K562 treated with DMSO at 1 percent for 12 hours (cell line): Measurements from ENCODE around the gene CDC27. TPM values are rescaled to one million over a fixed set of nuclear protein-coding genes. Genes with fewer than 3 reads are reported as not detected.

Source experiments
- total RNA-seq: library from RNA; unstranded; fragments of 300-600 nt; gene quantifications from 2 replicates; pipeline ENCODE4 v1.2.3, GENCODE V29; 2022; ENCODE audit not compliant: insufficient read depth

The CDC27 gene
- total RNA-seq, result 25.9 and 44.3 TPM in 2 replicates

GRCh38 chr17:47188876-47189731 is at the start of gene CDC27:
Gene CDC27, minus strand, starts transcription at chr17:47189295. Its CDS starts 123 bp downstream, at chr17:47189172.

GRCh38 chr17:47208744-47209488 is 19.8 kb upstream of the CDC27 start, which contains the start of gene MYL4:
Gene MYL4, plus strand, starts transcription at chr17:47209348. Its CDS starts 75 bp downstream, at chr17:47209423.

Other genes with a start within 250 kb of the CDC27 start
- not detected in 2 replicates for gene RPRML, start 210.0 kb downstream of the CDC27 start, total RNA-seq
- 98.2 and 122 TPM in 2 replicates for gene MYL4, start 20.1 kb upstream of the CDC27 start, total RNA-seq
- 0.81 TPM in 1 of 2 replicates, not detected in the other for gene ITGB3, start 64.5 kb upstream of the CDC27 start, total RNA-seq
- gene EFCAB13, start 134.7 kb upstream of the CDC27 start, total RNA-seq, result 1.3 TPM in 1 of 2 replicates, not detected in the other